Sigmoid colon (tissue), 7 donors: ENCODE data around the gene SYT8. TPM values are rescaled to one million over a fixed set of nuclear protein-coding genes. Genes with fewer than 3 reads are reported as not detected.

Experiments used
- DNase-seq: peaks from one replicate; pipeline ENCODE4 v3.0.0-alpha.2; 2019
- H3K27ac ChIP-seq, 4 donors: fragments of 200-600 bp; sonication (generic); one replicate each; pipeline ENCODE4 v1.5.1; 2016 to 2019; ENCODE audit warnings: mild to moderate bottlenecking in 1 of 4
- H3K27me3 ChIP-seq, 3 donors: fragments of 200-600 bp; sonication (generic); one replicate each; pipeline ENCODE4 v1.5.1; 2019; ENCODE audit warnings: mild to moderate bottlenecking in 1 of 3
- H3K36me3 ChIP-seq, 4 donors: fragments of 200-600 bp; sonication (generic); one replicate each; pipeline ENCODE4 v1.5.1; 2016 to 2019
- H3K4me1 ChIP-seq, 4 donors: fragments of 200-600 bp; sonication (generic); one replicate each; pipeline ENCODE4 v1.5.1; 2017 to 2019
- H3K4me3 ChIP-seq, 4 donors: fragments of 200-600 bp; sonication (generic); one replicate each; pipeline ENCODE4 v1.5.1; 2017 to 2019; ENCODE audit warnings: mild to moderate bottlenecking in 2 of 4, moderate library complexity in 1 of 4
- H3K9me3 ChIP-seq, 4 donors: fragments of 200-600 bp in 3 of 4; sonication (generic) in 3 of 4; one replicate each; pipeline versions ENCODE4 v1.5.1 to v1.6.1; 2013 to 2019
- CTCF ChIP-seq, 4 experiments: fragments of 450-650 bp in 3 of 4; fragments of 200-600 bp in 1 of 4; IDR thresholded peaks; one replicate each; pipeline ENCODE4 v1.5.1; 2016 to 2019; ENCODE audit warnings: antibody characterized with exemption in 4 of 4, mild to moderate bottlenecking in 3 of 4, moderate library complexity in 2 of 4
- EP300 ChIP-seq, 4 donors: sonication (generic); formaldehyde crosslinking; IDR thresholded peaks; one replicate each; pipeline ENCODE4 v1.6.1; 2017; ENCODE audit warnings: antibody characterized with exemption in 4 of 4
- POLR2A ChIP-seq, 2 donors: fragments of 450-650 bp; IDR thresholded peaks; one replicate each; pipeline ENCODE4 v1.6.1; 2016; ENCODE audit warnings: antibody characterized with exemption in 2 of 2, mild to moderate bottlenecking in 2 of 2, moderate library complexity in 2 of 2
- POLR2AphosphoS5 ChIP-seq, 4 donors: sonication (generic); formaldehyde crosslinking; IDR thresholded peaks; one replicate each; pipeline ENCODE4 v1.6.1; 2017; ENCODE audit warnings: antibody characterized with exemption in 4 of 4
- WGBS, 2 donors: extraction: QIAGEN DNeasy Blood & Tissue Kit; methylation state at CpG; one replicate each; pipeline ENCODE4 v1.1.7; 2013; 5-methylcytosine and 5-hydroxymethylcytosine counted together
- intact Hi-C: fragments of 100-400 bp; cut with DNase I; formaldehyde crosslinking; loops from one replicate; pipeline ENCODE4 v1.15.1; 2023
- polyA plus RNA-seq, 3 donors: library from polyadenylated mRNA; stranded (reverse); fragments of 200-250 nt; gene quantifications; one replicate each; pipeline ENCODE4 v1.2.3, GENCODE V29; 2013
- total RNA-seq, 4 donors: library from RNA; depleted of rRNA; stranded (reverse); fragments of >200 nt; gene quantifications; one replicate each; pipeline ENCODE4 v1.1.0, GENCODE V29; 2016
- donor health status: healthy with polysubstance abuse.
- donor health status: Bipolar disorder and iron deficiency.
- donor health status: healthy.

Gene SYT8
- total and polyA plus RNA-seq, 7 donors = 1.8 to 5.4 TPM; not detected in 5

GRCh38 chr11:1852271-1852876, 17.6 kb downstream of the SYT8 start:
- Histone ChIP-seq H3K4me3 (no peak overlapping the region), H3K9me3 (no peaks in the 10 kb centered on the region), H3K27me3 (no peaks in the 10 kb centered on the region), H3K27ac (no peak overlapping the region), H3K36me3 (no peaks in the 10 kb centered on the region), H3K4me1 (no peaks in the 10 kb centered on the region)
- TF ChIP-seq EP300 (IDR thresholded peaks at IDR 0.05) (no peak), POLR2AphosphoS5 (IDR thresholded peaks at IDR 0.05) (no peak), CTCF (IDR thresholded peaks at IDR 0.05) (no peak), POLR2A (IDR thresholded peaks at IDR 0.05) (no peak)
- intact Hi-C loops = no loop called here
- no peak for DNase-seq
- 71 to 79% methylated on average over 25 of the region's 25 CpGs for WGBS, 2 donors

- Histone ChIP-seq H3K36me3 (no peaks in the 10 kb centered on the region), H3K27ac (no peak within 1 kb of the TSS), H3K4me1 (no peaks in the 10 kb centered on the region), H3K4me3 (peak within 1 kb of the TSS in 1 of 4 donors; percentile 18), H3K27me3 (no peaks in the 10 kb centered on the region), H3K9me3 (no peaks in the 10 kb centered on the region)
- intact Hi-C loops = no loop called here
- no peak for TF ChIP-seq CTCF (IDR thresholded peaks at IDR 0.05)
- TF ChIP-seq EP300 (IDR thresholded peaks at IDR 0.05) = no peak
- TF ChIP-seq POLR2AphosphoS5 (IDR thresholded peaks at IDR 0.05) = no peak
- TF ChIP-seq POLR2A (IDR thresholded peaks at IDR 0.05) = no peak
- WGBS, 2 donors = 41 to 67% methylated on average over 18 of the region's 18 CpGs
- no peak for DNase-seq
Observed at GRCh38 chr11:1852877-1853276, 18.1 kb downstream of the SYT8 start, which contains the start of gene LSP1. LSP1 (plus strand) TSS chr11:1853084; CDS start chr11:1853145, 61 bp downstream.

- Histone ChIP-seq H3K4me3 (peak overlapping the region in 1 of 4 donors; percentile 18), H3K4me1 (no peaks in the 10 kb centered on the region), H3K9me3 (no peaks in the 10 kb centered on the region), H3K27me3 (no peaks in the 10 kb centered on the region), H3K36me3 (no peaks in the 10 kb centered on the region), H3K27ac (no peak overlapping the region)
- no peak for DNase-seq
- 66 to 75% methylated on average over 19 of the region's 19 CpGs for WGBS, 2 donors
- intact Hi-C loops = no loop called here
- TF ChIP-seq EP300 (IDR thresholded peaks at IDR 0.05) = no peak
- no peak for TF ChIP-seq CTCF (IDR thresholded peaks at IDR 0.05)
- TF ChIP-seq POLR2A (IDR thresholded peaks at IDR 0.05) = no peak
- no peak for TF ChIP-seq POLR2AphosphoS5 (IDR thresholded peaks at IDR 0.05)
Observed at GRCh38 chr11:1853376-1854131, 18.8 kb downstream of the SYT8 start.

GRCh38 chr11:1854132-1854948, 19.6 kb downstream of the SYT8 start:
- Histone ChIP-seq H3K4me1 (no peaks in the 10 kb centered on the region), H3K4me3 (peak overlapping the region in 1 of 4 donors; percentile 18), H3K36me3 (no peaks in the 10 kb centered on the region), H3K27me3 (no peaks in the 10 kb centered on the region), H3K9me3 (no peaks in the 10 kb centered on the region), H3K27ac (no peak overlapping the region)
- 65 to 69% methylated on average over 27 of the region's 27 CpGs for WGBS, 2 donors
- DNase-seq = no peak
- TF ChIP-seq CTCF (IDR thresholded peaks at IDR 0.05) (no peak), POLR2AphosphoS5 (IDR thresholded peaks at IDR 0.05) (no peak), EP300 (IDR thresholded peaks at IDR 0.05) (no peak), POLR2A (IDR thresholded peaks at IDR 0.05) (no peak)
- intact Hi-C loops = no loop called here
